GM21367 (cell line): Measurements from ENCODE around the gene DUOXA2.

Experiments used
- ATAC-seq: cut with Tn5 transposase; IDR thresholded peaks from one replicate; pipeline ENCODE4 v1.9.1; 2021; ENCODE audit not compliant: unreplicated experiment

Gene DUOXA2

GRCh38 chr15:45156744-45157455, 42.8 kb downstream of the DUOXA2 start:
- no peak for ATAC-seq

- ATAC-seq: no peak
Measured at GRCh38 chr15:45157974-45158373, 43.8 kb downstream of the DUOXA2 start.

GRCh38 chr15:45161666-45162065, 47.5 kb downstream of the DUOXA2 start:
- no peak for ATAC-seq

GRCh38 chr15:45162771-45163507, 48.8 kb downstream of the DUOXA2 start:
- no peak for ATAC-seq

GRCh38 chr15:45163508-45163856, 49.4 kb downstream of the DUOXA2 start:
- ATAC-seq: no peak

- no peak for ATAC-seq
Measured at GRCh38 chr15:45164914-45165313, 50.8 kb downstream of the DUOXA2 start.

- no peak for ATAC-seq
Measured at GRCh38 chr15:45165536-45165935, 51.4 kb downstream of the DUOXA2 start.

GRCh38 chr15:45166834-45167630, 52.9 kb downstream of the DUOXA2 start:
- peak; percentile 85 for ATAC-seq

GRCh38 chr15:45167631-45168205, 53.6 kb downstream of the DUOXA2 start:
- ATAC-seq: no peak
